Spleen (tissue), 7 donors: ENCODE data around the gene FAM83G.

ENCODE experiments used
- POLR2A ChIP-seq, 3 donors: fragments of 450-650 bp; IDR thresholded peaks; one replicate each; pipeline ENCODE4 v1.5.1; 2017; ENCODE audit warnings: antibody characterized with exemption in 3 of 3, mild to moderate bottlenecking in 1 of 3
- POLR2AphosphoS5 ChIP-seq, 3 donors: sonication (generic); formaldehyde crosslinking; IDR thresholded peaks; one replicate each; pipeline ENCODE4 v1.5.1; 2017; ENCODE audit warnings: antibody characterized with exemption in 3 of 3
- TF ChIP-seq, protein P1 (sequence below), 11 experiments: fragments of 200-600 bp in 7 of 11; fragments of 450-650 bp in 4 of 11; sonication (generic) in 4 of 11; IDR thresholded peaks in 8 of 11; conservative IDR thresholded peaks in 3 of 11; 1 replicate in 7 of 11; 2 replicates in 4 of 11; pipeline versions ENCODE4 v1.4.0 to v1.8.0; 2016 to 2021; ENCODE audit warnings: antibody characterized with exemption in 11 of 11, inconsistent platforms in 4 of 11, mild to moderate bottlenecking in 1 of 11
- donor health status: DM: no; HTN: no; CAD: no; lungs with moderate emphysema.
- donor health status: DM: no; HTN: no; CAD: no.
- donor health status: DM: no; HTN: no; CAD: no.

DNA sequence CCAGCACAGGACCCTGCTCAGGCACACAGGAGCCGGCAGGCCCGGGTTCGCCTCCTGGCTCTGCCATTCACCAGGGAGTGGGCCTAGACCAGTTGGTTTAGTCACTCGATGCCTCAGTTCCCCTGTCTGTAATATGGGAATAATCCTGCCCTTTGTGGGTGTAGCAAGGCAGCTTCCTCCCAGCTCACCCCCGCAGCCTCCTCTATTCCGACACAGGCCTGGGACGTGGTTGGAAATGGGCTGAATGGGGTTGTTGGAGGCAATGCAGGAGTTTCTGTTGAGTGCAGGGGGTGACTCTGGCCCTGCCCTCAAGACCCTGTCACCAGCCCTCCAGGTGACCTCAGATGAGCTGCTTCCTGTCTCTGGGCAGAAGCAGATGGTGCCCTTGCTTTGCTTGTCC, 32.8 kb downstream of the FAM83G start:
- TF ChIP-seq POLR2A (IDR thresholded peaks at IDR 0.05) (no peak), POLR2AphosphoS5 (IDR thresholded peaks at IDR 0.05) (no peak)
- TF ChIP-seq, protein P1, sequence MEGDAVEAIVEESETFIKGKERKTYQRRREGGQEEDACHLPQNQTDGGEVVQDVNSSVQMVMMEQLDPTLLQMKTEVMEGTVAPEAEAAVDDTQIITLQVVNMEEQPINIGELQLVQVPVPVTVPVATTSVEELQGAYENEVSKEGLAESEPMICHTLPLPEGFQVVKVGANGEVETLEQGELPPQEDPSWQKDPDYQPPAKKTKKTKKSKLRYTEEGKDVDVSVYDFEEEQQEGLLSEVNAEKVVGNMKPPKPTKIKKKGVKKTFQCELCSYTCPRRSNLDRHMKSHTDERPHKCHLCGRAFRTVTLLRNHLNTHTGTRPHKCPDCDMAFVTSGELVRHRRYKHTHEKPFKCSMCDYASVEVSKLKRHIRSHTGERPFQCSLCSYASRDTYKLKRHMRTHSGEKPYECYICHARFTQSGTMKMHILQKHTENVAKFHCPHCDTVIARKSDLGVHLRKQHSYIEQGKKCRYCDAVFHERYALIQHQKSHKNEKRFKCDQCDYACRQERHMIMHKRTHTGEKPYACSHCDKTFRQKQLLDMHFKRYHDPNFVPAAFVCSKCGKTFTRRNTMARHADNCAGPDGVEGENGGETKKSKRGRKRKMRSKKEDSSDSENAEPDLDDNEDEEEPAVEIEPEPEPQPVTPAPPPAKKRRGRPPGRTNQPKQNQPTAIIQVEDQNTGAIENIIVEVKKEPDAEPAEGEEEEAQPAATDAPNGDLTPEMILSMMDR (IDR thresholded peaks at IDR 0.05 in 8 of 11, conservative IDR thresholded peaks at IDR 0.05 in 3 of 11): no peak
